GM18868 (cell line): ENCODE data around the gene FAM135A.
A peak's percentile ranks its signal among the peaks of the same experiment; 100 is the strongest.
"Not testable (repeated sequence)": the region's sequence is repeated elsewhere in the genome, so short reads cannot be mapped to it uniquely, and the experiment has no call there.

Source experiments
- ATAC-seq: cut with Tn5 transposase; IDR thresholded peaks from one replicate; pipeline ENCODE4 v1.9.1; 2021; ENCODE audit warnings: mild to moderate bottlenecking, moderate library complexity; ENCODE audit not compliant: unreplicated experiment

FAM135A gene

DNA sequence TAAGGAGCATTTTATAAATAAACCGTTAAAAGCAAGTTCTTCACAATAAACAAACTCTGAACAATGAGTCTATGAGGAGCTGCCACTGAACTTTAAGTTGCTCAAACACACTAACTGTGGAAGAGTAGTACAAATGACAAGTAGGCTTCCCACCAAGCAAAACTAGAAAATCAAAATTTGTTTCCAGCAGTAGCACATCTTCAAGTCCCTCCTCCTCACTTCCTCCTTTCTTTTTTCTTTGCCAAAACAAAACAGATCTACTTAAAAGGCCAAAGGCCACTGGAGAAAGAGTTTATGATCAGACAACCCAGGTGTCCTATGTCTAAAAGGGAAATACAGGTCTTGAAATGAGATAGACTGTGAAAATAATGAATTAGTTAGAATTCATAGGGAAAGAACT is 17.1 kb upstream of the FAM135A start:
- ATAC-seq = no peak

- no peak for ATAC-seq
Measured at GRCh38 chr6:70396796-70397729, 16.2 kb upstream of the FAM135A start.

- ATAC-seq = no peak
Measured at GRCh38 chr6:70398783-70399728, 14.3 kb upstream of the FAM135A start.

DNA sequence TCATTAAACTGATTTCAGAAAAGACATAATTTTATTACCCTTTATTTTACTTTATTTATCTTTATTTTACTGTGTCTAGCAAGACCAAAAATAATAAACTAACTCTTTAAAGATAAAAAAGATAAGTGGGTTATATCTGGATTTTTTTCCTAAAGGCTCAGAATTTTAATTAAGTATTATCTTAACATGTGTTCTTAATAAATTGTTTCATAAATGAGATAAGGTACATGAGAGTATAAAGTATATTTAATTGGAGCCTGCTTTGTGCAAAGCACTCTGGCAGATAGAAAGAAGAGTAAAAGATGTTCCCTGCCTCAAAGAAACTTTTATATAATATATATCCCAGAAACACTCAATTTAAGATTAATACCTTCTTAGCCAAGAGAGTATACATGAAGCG is 8.7 kb upstream of the FAM135A start:
- ATAC-seq = no peak

DNA sequence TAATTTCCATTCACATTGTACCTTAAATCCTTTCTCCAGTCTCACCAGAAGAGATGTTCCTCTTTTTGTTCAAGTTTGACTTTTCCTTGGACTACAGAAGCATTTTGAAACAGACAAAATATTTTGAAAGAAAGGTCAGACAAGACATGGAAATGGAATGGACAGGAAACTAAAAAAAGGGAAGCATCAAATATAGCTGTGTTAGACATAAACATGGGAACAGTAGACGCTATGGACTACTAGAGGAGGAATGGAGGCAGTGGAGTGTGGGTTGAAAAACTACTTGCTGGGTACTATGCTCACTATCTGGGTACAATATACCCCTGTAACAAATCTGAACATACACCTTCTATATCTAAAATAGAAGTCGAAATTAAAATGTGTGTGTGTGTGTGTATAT is 4.1 kb upstream of the FAM135A start:
- no peak for ATAC-seq

- ATAC-seq = no peak
Measured at GRCh38 chr6:70411542-70412251, 1.6 kb upstream of the FAM135A start.

GRCh38 chr6:70412252-70413113 is 825 bp upstream of the FAM135A start:
- ATAC-seq = peak; percentile 19

DNA sequence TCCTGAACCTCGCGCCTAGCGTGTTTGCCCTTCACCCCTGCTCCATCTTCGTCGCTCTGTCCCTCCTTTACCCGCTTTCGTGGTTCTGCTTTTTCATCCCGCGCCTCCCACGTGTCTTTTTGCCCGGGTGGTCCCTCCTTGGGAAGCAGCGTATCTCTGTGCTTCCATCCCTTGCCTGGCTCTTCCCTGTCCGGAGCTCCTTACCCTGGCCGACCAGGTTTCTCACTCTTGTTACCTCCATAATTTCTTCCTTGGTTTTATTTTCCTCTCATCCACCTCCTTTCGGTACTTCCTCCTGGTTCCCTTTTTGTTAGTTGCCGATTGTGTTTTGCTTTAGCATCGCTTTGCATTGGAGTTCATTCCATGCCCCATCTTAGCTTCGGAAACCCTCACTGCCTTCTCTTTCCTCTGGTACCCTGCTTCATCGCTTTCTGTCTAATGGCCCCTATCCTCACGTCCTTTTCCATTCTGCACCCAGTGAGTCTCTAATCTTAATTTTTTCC is 735 bp downstream of the FAM135A start:
- ATAC-seq = no peak

DNA sequence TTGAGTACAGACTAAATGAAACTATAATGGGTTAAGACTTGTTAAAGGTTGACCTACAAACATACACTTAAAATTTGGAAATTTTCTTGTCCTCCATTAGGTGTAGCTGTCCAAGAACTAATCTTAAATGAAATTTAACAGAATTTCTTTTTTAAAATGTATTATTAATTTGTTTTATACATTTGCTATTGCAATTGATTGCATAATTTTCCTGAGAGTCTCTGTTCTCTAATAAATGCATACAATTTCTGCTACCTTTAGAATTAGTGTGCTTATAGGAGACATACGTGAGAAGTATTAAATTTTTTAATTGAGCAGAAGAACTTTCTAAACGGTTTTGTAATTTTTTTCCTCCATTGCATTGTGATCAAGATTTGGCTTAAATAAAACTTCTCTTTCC is 1.5 kb downstream of the FAM135A start:
- ATAC-seq = no peak

DNA sequence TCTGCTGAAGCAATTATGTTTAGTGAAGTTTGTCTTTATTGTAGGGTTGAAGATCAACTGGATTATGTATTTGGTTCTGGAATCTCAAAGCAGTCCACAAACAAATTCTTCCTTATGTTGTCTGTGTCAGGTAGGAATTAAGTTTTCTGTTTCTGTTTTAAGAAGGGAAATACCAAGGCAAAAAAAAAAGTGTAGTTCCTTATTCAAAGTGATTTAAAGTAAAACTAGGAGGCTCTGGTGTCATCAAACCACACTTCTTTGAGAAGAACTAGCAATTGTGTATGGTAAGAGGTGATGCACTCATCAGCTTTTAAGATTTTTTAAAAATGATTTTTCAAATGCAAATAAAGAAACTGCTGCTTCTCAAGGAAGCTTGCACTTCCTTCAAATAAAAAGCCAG is 1.9 kb downstream of the FAM135A start:
- ATAC-seq = peak; percentile 9

DNA sequence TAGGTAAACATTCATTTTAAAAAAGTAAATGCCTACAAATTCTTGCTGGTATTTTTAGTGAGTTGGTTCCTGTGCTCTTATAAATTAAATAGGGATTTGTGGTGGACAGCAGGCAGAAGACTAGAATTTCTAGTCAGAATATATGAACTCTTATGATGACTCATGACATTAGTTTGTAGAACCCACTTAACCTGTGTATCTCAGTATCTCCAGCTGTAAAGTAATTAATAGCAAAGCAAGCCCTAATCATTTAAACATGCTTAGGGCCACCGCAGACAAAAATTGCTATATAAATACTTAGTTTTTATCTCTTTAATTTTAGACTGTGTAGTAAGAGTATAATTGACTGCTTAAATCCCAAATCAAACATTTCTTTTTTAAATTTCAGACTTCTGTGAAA is 2.4 kb downstream of the FAM135A start:
- ATAC-seq = no peak

GRCh38 chr6:70421509-70421908 is 8.2 kb downstream of the FAM135A start:
- ATAC-seq = no peak

GRCh38 chr6:70423189-70424134 is 10.2 kb downstream of the FAM135A start:
- ATAC-seq = no peak

GRCh38 chr6:70424291-70424690 is 11.0 kb downstream of the FAM135A start:
- ATAC-seq = no peak

DNA sequence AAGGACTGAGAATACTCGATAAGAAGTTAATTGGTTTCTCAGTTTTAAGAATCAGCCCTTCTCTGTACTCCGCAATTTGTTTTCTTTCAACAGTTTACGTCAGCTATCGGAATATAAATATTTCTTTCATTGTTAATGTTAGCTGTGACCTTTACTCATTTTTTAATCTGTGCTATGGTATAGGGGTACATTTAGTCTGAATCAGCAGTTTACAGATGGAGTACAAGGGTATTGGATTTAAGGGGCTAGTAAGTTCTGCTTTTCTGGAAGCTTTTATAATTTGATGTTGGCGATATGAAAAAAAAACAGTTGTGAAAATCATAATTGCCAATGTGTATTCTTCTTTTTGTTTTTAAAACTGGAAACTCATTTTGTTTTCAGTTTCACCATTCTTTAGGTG is 23.0 kb downstream of the FAM135A start:
- no peak for ATAC-seq

- no peak for ATAC-seq
Measured at GRCh38 chr6:70445001-70445400, 31.7 kb downstream of the FAM135A start.

DNA sequence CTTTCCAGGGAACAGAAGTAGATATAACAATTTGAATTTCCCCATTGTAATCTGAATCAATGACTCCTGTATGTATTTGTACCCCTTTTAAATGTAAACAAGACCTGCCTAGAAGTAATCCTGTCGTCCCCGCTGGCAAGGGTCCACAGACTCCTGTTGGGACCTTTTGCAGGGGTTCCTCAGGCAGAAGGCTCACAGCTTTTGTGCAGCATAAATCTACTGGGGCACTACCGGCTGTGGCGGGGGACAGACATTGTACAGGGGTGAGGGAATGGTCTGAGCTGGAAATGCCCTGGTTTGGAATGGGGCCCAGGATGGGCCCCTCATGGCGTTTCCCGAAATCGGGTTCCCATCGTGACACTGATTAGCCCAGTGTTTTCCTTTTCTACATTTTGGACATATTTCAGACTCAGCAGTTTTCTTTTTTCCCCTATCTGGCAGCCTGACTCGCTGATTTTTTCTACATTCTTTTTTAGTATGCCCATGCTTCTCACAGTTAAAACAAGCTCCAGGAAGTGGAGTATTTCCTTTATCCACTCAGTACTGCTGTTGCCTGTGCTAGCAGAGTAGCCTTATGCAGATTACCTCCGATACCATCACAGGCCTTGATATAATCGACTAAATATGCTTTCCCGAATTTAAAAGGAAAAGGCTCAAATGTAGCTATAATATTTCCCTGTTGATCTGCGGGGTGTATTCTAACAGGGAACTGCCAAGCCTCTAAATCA is 34.2 kb downstream of the FAM135A start:
- not testable (repeated sequence) for ATAC-seq

GRCh38 chr6:70453899-70454298 is 40.6 kb downstream of the FAM135A start:
- not testable (repeated sequence) for ATAC-seq
